Parathyroid adenoma (tissue), 2 donors: ENCODE results near the gene LHX4.

Experiments
- H2AFZ ChIP-seq: fragments of 300-600 bp; sonication (generic); one replicate; pipeline ENCODE4 v1.7.0; 2017; ENCODE audit warnings: antibody characterized with exemption, mild to moderate bottlenecking
- H3K27ac ChIP-seq: fragments of 300-600 bp; sonication (generic); one replicate; pipeline ENCODE4 v1.7.0; 2017
- H3K27me3 ChIP-seq: fragments of 300-600 bp; sonication (generic); one replicate; pipeline ENCODE4 v1.7.0; 2017; ENCODE audit warnings: low read length; ENCODE audit not compliant: control insufficient read depth, insufficient read depth
- H3K36me3 ChIP-seq: fragments of 300-600 bp; sonication (generic); one replicate; pipeline ENCODE4 v1.7.0; 2017; ENCODE audit warnings: low read length; ENCODE audit not compliant: control insufficient read depth, insufficient read depth
- H3K4me1 ChIP-seq: fragments of 300-600 bp; sonication (generic); one replicate; pipeline ENCODE4 v1.7.0; 2017; ENCODE audit warnings: control low read depth
- H3K4me2 ChIP-seq: fragments of 300-600 bp; sonication (generic); one replicate; pipeline ENCODE4 v1.7.0; 2017; ENCODE audit warnings: low read length
- H3K4me3 ChIP-seq: fragments of 300-600 bp; sonication (generic); one replicate; pipeline ENCODE4 v1.7.0; 2017; ENCODE audit warnings: low read depth, low read length
- H3K79me2 ChIP-seq: fragments of 300-600 bp; sonication (generic); one replicate; pipeline ENCODE4 v1.7.0; 2017; ENCODE audit warnings: control low read depth
- H3K9ac ChIP-seq: fragments of 300-600 bp; sonication (generic); one replicate; pipeline ENCODE4 v1.7.0; 2017; ENCODE audit warnings: mild to moderate bottlenecking
- H3K9me3 ChIP-seq: fragments of 300-600 bp; sonication (generic); one replicate; pipeline ENCODE4 v1.7.0; 2017; ENCODE audit warnings: low read length; ENCODE audit not compliant: control insufficient read depth
- TF ChIP-seq, protein P1 (sequence below): fragments of 300-600 bp; sonication (generic); IDR thresholded peaks from one replicate; pipeline ENCODE4 v1.7.0; 2017; ENCODE audit warnings: antibody characterized with exemption, mild to moderate bottlenecking
- donor health status: primary hyperparathyroidism.

The LHX4 gene

GRCh38 chr1:180213401-180214170 is 16.5 kb upstream of the LHX4 start:
- Histone ChIP-seq H3K27me3 (no peaks in the 10 kb centered on the region), H2AFZ (no peak overlapping the region), H3K4me1 (no peaks in the 10 kb centered on the region), H3K4me3 (no peak overlapping the region), H3K36me3 (no peaks in the 10 kb centered on the region), H3K9me3 (no peaks in the 10 kb centered on the region), H3K9ac (no peak overlapping the region), H3K4me2 (no peak overlapping the region), H3K79me2 (no peaks in the 10 kb centered on the region), H3K27ac (no peak overlapping the region)
- TF ChIP-seq, protein P1, sequence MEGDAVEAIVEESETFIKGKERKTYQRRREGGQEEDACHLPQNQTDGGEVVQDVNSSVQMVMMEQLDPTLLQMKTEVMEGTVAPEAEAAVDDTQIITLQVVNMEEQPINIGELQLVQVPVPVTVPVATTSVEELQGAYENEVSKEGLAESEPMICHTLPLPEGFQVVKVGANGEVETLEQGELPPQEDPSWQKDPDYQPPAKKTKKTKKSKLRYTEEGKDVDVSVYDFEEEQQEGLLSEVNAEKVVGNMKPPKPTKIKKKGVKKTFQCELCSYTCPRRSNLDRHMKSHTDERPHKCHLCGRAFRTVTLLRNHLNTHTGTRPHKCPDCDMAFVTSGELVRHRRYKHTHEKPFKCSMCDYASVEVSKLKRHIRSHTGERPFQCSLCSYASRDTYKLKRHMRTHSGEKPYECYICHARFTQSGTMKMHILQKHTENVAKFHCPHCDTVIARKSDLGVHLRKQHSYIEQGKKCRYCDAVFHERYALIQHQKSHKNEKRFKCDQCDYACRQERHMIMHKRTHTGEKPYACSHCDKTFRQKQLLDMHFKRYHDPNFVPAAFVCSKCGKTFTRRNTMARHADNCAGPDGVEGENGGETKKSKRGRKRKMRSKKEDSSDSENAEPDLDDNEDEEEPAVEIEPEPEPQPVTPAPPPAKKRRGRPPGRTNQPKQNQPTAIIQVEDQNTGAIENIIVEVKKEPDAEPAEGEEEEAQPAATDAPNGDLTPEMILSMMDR = no peak

DNA sequence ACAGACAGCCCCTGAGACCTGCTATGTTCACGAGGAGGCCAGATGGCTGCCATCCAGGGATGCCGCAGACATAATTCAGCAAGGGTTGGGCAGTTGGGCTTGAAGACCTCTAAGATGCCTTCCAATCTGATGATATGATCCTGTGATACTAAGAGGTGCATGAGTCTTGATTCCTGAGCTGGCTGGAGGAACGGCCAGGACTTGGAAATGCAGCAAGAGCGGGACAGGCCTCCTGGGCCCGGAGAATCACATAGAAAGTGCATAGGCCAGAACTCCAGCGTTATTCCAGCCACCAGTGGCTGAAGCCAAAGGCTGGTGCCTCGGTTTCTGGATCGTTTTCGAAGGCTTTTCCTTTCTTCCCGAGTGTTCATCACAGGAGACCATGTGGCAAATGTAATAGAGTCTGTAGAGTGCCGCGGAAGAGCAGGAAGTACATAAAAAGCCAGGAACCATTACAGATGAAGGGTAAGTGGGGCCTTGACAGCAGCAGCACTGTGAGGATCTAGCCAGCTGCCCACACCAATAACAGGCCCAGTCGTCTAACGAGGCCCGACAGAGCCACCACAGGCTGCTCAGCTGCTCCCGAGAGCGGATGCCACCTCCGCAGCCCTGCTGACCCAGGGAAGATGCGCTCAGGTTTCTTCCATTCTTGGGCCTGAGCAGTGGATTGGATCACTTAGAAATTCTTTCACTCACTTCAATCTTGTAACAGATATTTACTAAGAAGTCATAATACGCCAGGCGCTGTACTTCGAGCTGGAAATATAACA is 14.0 kb upstream of the LHX4 start:
- Histone ChIP-seq H3K4me1 (no peaks in the 10 kb centered on the region), H3K27ac (no peak overlapping the region), H2AFZ (no peak overlapping the region), H3K79me2 (no peaks in the 10 kb centered on the region), H3K9me3 (no peaks in the 10 kb centered on the region), H3K27me3 (no peaks in the 10 kb centered on the region), H3K4me2 (no peak overlapping the region), H3K36me3 (no peaks in the 10 kb centered on the region), H3K4me3 (no peak overlapping the region), H3K9ac (no peak overlapping the region)
- TF ChIP-seq, protein P1 = no peak

DNA sequence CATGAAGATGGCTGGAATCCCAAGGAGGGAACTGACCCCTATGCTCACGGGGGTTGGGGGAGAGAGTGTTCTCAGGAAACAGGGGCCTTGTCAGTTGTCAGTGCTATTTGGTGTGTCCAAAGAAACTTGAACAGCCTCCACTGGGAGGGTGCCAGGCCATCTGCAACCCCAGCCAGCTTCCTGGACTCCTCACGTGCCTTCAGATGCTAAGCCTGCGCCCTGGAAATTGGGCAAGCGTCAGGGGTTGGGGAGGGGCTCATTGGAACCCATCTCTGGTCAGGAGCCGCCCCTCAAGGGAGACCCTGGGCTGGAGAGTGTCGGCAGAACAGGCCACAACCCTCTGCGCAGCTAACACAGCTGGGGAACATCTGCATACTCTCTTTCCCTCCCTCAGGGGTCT is 13.1 kb upstream of the LHX4 start:
- H3K4me1 ChIP-seq = no peaks in the 10 kb centered on the region
- TF ChIP-seq, protein P1 = no peak
- no peaks in the 10 kb centered on the region for H3K27me3 ChIP-seq
- no peak overlapping the region for H3K27ac ChIP-seq
- H3K36me3 ChIP-seq = no peaks in the 10 kb centered on the region
- H3K79me2 ChIP-seq = no peaks in the 10 kb centered on the region
- no peaks in the 10 kb centered on the region for H3K9me3 ChIP-seq
- no peak overlapping the region for H2AFZ ChIP-seq
- no peak overlapping the region for H3K9ac ChIP-seq
- no peak overlapping the region for H3K4me3 ChIP-seq
- H3K4me2 ChIP-seq = no peak overlapping the region

GRCh38 chr1:180218806-180219765 is 11.0 kb upstream of the LHX4 start:
- Histone ChIP-seq H3K9ac (no peak overlapping the region), H3K36me3 (no peaks in the 10 kb centered on the region), H3K27me3 (no peaks in the 10 kb centered on the region), H3K9me3 (no peaks in the 10 kb centered on the region), H3K4me2 (no peak overlapping the region), H2AFZ (no peak overlapping the region), H3K27ac (no peak overlapping the region), H3K4me1 (no peaks in the 10 kb centered on the region), H3K79me2 (no peaks in the 10 kb centered on the region), H3K4me3 (no peak overlapping the region)
- TF ChIP-seq, protein P1 = no peak
